ENCODE data around the gene CGRRF1.

GRCh38 chr14:54475911-54476310 is 33.8 kb upstream of the CGRRF1 start:
- TF ChIP-seq CTCF (IDR thresholded peaks at IDR 0.05) = no peak
- TF ChIP-seq JUND (IDR thresholded peaks at IDR 0.05) = no peak
- no peak for TF ChIP-seq SIN3A (IDR thresholded peaks at IDR 0.05; ENCODE audit: borderline replicate concordance, low read depth, low read length)
- no peak for TF ChIP-seq PBX3 (IDR thresholded peaks at IDR 0.05)
- no peak for TF ChIP-seq SMC3 (IDR thresholded peaks at IDR 0.05; ENCODE audit: low read depth, low read length)
- no peak for TF ChIP-seq REST (IDR thresholded peaks at IDR 0.05; ENCODE audit: low read depth, low read length)
- no peak for TF ChIP-seq MAX (IDR thresholded peaks at IDR 0.05; ENCODE audit: low read depth)
